PC-9 (cell line): Measurements from ENCODE around the gene PEMT. TPM values are rescaled to one million over a fixed set of nuclear protein-coding genes. Genes with fewer than 3 reads are reported as not detected.

Experiments
- BruUV-seq: library from RNA; stranded (reverse); fragments of 400-500 nt; replicated peaks from 2 replicates; lab custom pipeline; 2021; lab: Mats Ljungman, UMichigan
- CTCF ChIA-PET: fragments of 300-600 bp; sonication (Branson Sonifier 250); formaldehyde crosslinking; loops from one replicate; lab custom pipeline; 2022; ENCODE audit warnings: antibody characterized with exemption; lab: Charles Lee
- POLR2A ChIA-PET: fragments of 300-600 bp; sonication (Branson Sonifier 250); formaldehyde crosslinking; loops from one replicate; lab custom pipeline; 2022; ENCODE audit warnings: antibody characterized with exemption; ENCODE audit not compliant: unreplicated experiment; lab: Charles Lee
- DNase-seq, 2 experiments: peaks; one replicate each; pipeline versions ENCODE4 v3.0.0 to v3.0.0-alpha.2; 2015 to 2022; ENCODE audit warnings: mixed read lengths in 1 of 2
- H2AFZ ChIP-seq: fragments of 200-600 bp; sonication (generic); 2 replicates; pipeline ENCODE4 v1.8.1; 2017; ENCODE audit warnings: antibody characterized with exemption
- H3F3A ChIP-seq: fragments of 200-600 bp; sonication (generic); 2 replicates; pipeline ENCODE4 v1.8.1; 2017; ENCODE audit warnings: antibody characterized with exemption, mild to moderate bottlenecking, low read depth; ENCODE audit not compliant: insufficient read depth
- H3K27ac ChIP-seq: fragments of 200-600 bp; sonication (generic); 2 replicates; pipeline ENCODE4 v1.6.1; 2016; ENCODE audit warnings: mixed run types
- H3K27me3 ChIP-seq: fragments of 200-600 bp; sonication (generic); 2 replicates; pipeline ENCODE4 v1.6.1; 2016; ENCODE audit warnings: low read depth, mixed run types; ENCODE audit not compliant: insufficient read depth
- H3K36me3 ChIP-seq: fragments of 200-600 bp; sonication (generic); 2 replicates; pipeline ENCODE4 v1.6.1; 2016; ENCODE audit warnings: low read depth, mixed run types
- H3K4me1 ChIP-seq: fragments of 200-600 bp; sonication (generic); replicated peaks from 2 replicates; pipeline ENCODE4 v1.6.1; 2016; ENCODE audit warnings: mixed run types; ENCODE audit not compliant: insufficient read depth
- H3K4me2 ChIP-seq: fragments of 200-600 bp; sonication (generic); 2 replicates; pipeline ENCODE4 v1.6.1; 2017; ENCODE audit warnings: mixed run types
- H3K4me3 ChIP-seq: fragments of 200-600 bp; sonication (generic); 2 replicates; pipeline ENCODE4 v1.6.1; 2016; ENCODE audit warnings: mixed run types
- H3K79me2 ChIP-seq: fragments of 200-600 bp; sonication (generic); 2 replicates; pipeline ENCODE4 v1.6.1; 2017; ENCODE audit warnings: low read depth, mixed run types
- H3K9me2 ChIP-seq: fragments of 200-600 bp; sonication (generic); 2 replicates; pipeline ENCODE4 v1.8.1; 2017; ENCODE audit warnings: mild to moderate bottlenecking; ENCODE audit not compliant: insufficient read depth
- H3K9me3 ChIP-seq: fragments of 200-600 bp; sonication (generic); 2 replicates; pipeline ENCODE4 v1.8.1; 2016; ENCODE audit warnings: low read depth; ENCODE audit not compliant: insufficient read depth
- H4K20me1 ChIP-seq: fragments of 200-600 bp; sonication (generic); 2 replicates; pipeline ENCODE4 v1.8.1; 2017; ENCODE audit not compliant: insufficient read depth
- CTCF ChIP-seq: fragments of 200-600 bp; sonication (generic); conservative IDR thresholded peaks from 2 replicates; pipeline ENCODE4 v1.6.1; 2017; ENCODE audit warnings: mixed run types, antibody characterized with exemption, mild to moderate bottlenecking, moderate library complexity
- EZH2 ChIP-seq: fragments of 200-600 bp; sonication (generic); IDR thresholded peaks from 2 replicates; pipeline ENCODE4 v1.8.0; 2017; ENCODE audit warnings: antibody characterized with exemption, low read depth
- intact Hi-C: fragments of 100-400 bp; cut with micrococcal nuclease; formaldehyde crosslinking; loops from one replicate; pipeline ENCODE4 v1.10.0; 2022; ENCODE audit not compliant: unreplicated experiment
- total RNA-seq: library from RNA; stranded (reverse); gene quantifications from 2 replicates; pipeline ENCODE4 v1.2.3, GENCODE V29; 2021

The PEMT gene
- total RNA-seq, 1 experiment from 2014 or later = 61.2 TPM

- POLR2A ChIA-PET = no interaction called here
- intact Hi-C loops = no loop called here
These were observed 66.2 kb downstream of the PEMT start for GRCh38 chr17:17525311-17525710.

GRCh38 chr17:17523731-17524490, 67.6 kb downstream of the PEMT start:
- H4K20me1 ChIP-seq = peaks cover 85% of the 10 kb centered on the region
- H3K4me1 ChIP-seq = no peaks in the 10 kb centered on the region
- H3K27me3 ChIP-seq = no peaks in the 10 kb centered on the region
- intact Hi-C loops = no loop called here
- H2AFZ ChIP-seq = no peak overlapping the region
- no peaks in the 10 kb centered on the region for H3K9me3 ChIP-seq
- no peak overlapping the region for H3K4me3 ChIP-seq
- CTCF ChIA-PET = interaction anchor here (0.6 kb wide), 1 partner anchor 22 kb away, joined by 5 read pairs; no protein-coding TSS in a partner anchor
- H3K4me2 ChIP-seq = no peak overlapping the region
- no TSS peak for BruUV-seq
- no peaks in the 10 kb centered on the region for H3K9me2 ChIP-seq
- DNase-seq = no peak
- H3K36me3 ChIP-seq = no peaks in the 10 kb centered on the region
- POLR2A ChIA-PET = no interaction called here
- H3K27ac ChIP-seq = no peak overlapping the region
- TF ChIP-seq CTCF (no peak), EZH2 (no peak)
- H3K79me2 ChIP-seq = no peaks in the 10 kb centered on the region
- no peaks in the 10 kb centered on the region for H3F3A ChIP-seq

More at GRCh38 chr17:17525311-17525710, 66.2 kb downstream of the PEMT start:
- H3K27ac ChIP-seq = no peak overlapping the region
- peaks cover 85% of the 10 kb centered on the region for H4K20me1 ChIP-seq
- no TSS peak for BruUV-seq
- H3K36me3 ChIP-seq = no peaks in the 10 kb centered on the region
- no peaks in the 10 kb centered on the region for H3F3A ChIP-seq
- no peak overlapping the region for H3K4me3 ChIP-seq
- no peaks in the 10 kb centered on the region for H3K27me3 ChIP-seq
- H3K9me2 ChIP-seq = no peaks in the 10 kb centered on the region
- CTCF ChIA-PET = no interaction called here
- no peak for DNase-seq
- H3K79me2 ChIP-seq = no peaks in the 10 kb centered on the region
- no peaks in the 10 kb centered on the region for H3K4me1 ChIP-seq
- H3K9me3 ChIP-seq = no peaks in the 10 kb centered on the region
- TF ChIP-seq CTCF (no peak), EZH2 (no peak)
- H3K4me2 ChIP-seq = no peak overlapping the region
- H2AFZ ChIP-seq = no peak overlapping the region

- H3F3A ChIP-seq = no peaks in the 10 kb centered on the region
- no peak overlapping the region for H3K27ac ChIP-seq
- TF ChIP-seq CTCF = no peak
- no peak for TF ChIP-seq EZH2
- DNase-seq = no peak
- H3K4me1 ChIP-seq = no peaks in the 10 kb centered on the region
- no peaks in the 10 kb centered on the region for H3K79me2 ChIP-seq
- H3K27me3 ChIP-seq = no peaks in the 10 kb centered on the region
- no peaks in the 10 kb centered on the region for H3K36me3 ChIP-seq
- no peak overlapping the region for H3K4me3 ChIP-seq
- CTCF ChIA-PET = no interaction called here
- H4K20me1 ChIP-seq = peaks cover 81% of the 10 kb centered on the region
- no peak overlapping the region for H2AFZ ChIP-seq
- BruUV-seq = no TSS peak
- intact Hi-C loops = no loop called here
- H3K9me3 ChIP-seq = no peaks in the 10 kb centered on the region
- no peak overlapping the region for H3K4me2 ChIP-seq
- POLR2A ChIA-PET = no interaction called here
- no peaks in the 10 kb centered on the region for H3K9me2 ChIP-seq
These were observed 68.3 kb downstream of the PEMT start for GRCh38 chr17:17523001-17523730.
